ENCODE results near the gene GPR87. TPM values are rescaled to one million over a fixed set of nuclear protein-coding genes. Genes with fewer than 3 reads are reported as not detected.

The GPR87 gene
- polyA plus RNA-seq, 3 donors, result 0.15 TPM; not detected in 2

GRCh38 chr3:151350656-151351055 lies 34.0 kb upstream of the GPR87 start:
- WGBS (ENCODE audit: insufficient coverage), result no CpG with 5 or more reads among the region's 1 CpG
- H3K79me2 ChIP-seq (ENCODE audit: insufficient read depth, low read length), result peaks cover 4% of the 10 kb centered on the region
- no peaks in the 10 kb centered on the region for H4K20me1 ChIP-seq (ENCODE audit: insufficient read depth, low read length)
- H3K4me1 ChIP-seq (ENCODE audit: control insufficient read depth in 1 of 2, insufficient read depth in 2 of 2, low read length in 2 of 2), result peaks cover 71 to 82% of the 10 kb centered on the region in 2 donors
- H3K4me1 Mint-ChIP-seq, result peaks cover 67% of the 10 kb centered on the region
- H3K4me3 ChIP-seq (replicated peaks in 1 of 3; ENCODE audit: low read depth in 2 of 3, low read length in 3 of 3), result peak overlapping the region in 2 of 3 experiments; percentile 8 to 67
- peak overlapping the region; percentile 63 to 96 (median 88) for H3K27ac Mint-ChIP-seq
- no peak for TF ChIP-seq CTCF (IDR thresholded peaks at IDR 0.05)
- intact Hi-C loops (cut with micrococcal nuclease), result no loop called here
- no peaks in the 10 kb centered on the region for H3K9me3 ChIP-seq (replicated peaks in 1 of 2; ENCODE audit: control insufficient read depth in 1 of 2, insufficient read depth in 1 of 2, low read length in 2 of 2)
- H3K27me3 ChIP-seq (ENCODE audit: control insufficient read depth in 2 of 2, insufficient read depth in 2 of 2, low read length in 2 of 2), result no peaks in the 10 kb centered on the region
- H3K36me3 Mint-ChIP-seq, result no peaks in the 10 kb centered on the region
- no peak overlapping the region for H3K4me3 Mint-ChIP-seq
- no peaks in the 10 kb centered on the region for H3K27me3 Mint-ChIP-seq (ENCODE audit: low read depth in 3 of 3)
- H3K9me3 Mint-ChIP-seq, result no peaks in the 10 kb centered on the region
- no peaks in the 10 kb centered on the region for H3K36me3 ChIP-seq (replicated peaks in 1 of 2; ENCODE audit: control insufficient read depth in 1 of 2, insufficient read depth in 2 of 2, low read length in 2 of 2)
- DNase-seq, result peak in 2 of 3 donors; percentile 39 to 62
- H3K9ac ChIP-seq (ENCODE audit: insufficient read depth, low read length, poor library complexity, severe bottlenecking), result no peak overlapping the region
- H2AFZ ChIP-seq (ENCODE audit: insufficient read depth, low read depth, low read length, poor library complexity, severe bottlenecking), result no peak overlapping the region
- H3K27ac ChIP-seq (ENCODE audit: low read depth in 1 of 2, low read length in 2 of 2), result peak overlapping the region in 1 of 2 donors; percentile 77
- H3K4me2 ChIP-seq (replicated peaks; ENCODE audit: extremely low read depth, low read length, poor library complexity, severe bottlenecking), result peak overlapping the region; percentile 76

DNA sequence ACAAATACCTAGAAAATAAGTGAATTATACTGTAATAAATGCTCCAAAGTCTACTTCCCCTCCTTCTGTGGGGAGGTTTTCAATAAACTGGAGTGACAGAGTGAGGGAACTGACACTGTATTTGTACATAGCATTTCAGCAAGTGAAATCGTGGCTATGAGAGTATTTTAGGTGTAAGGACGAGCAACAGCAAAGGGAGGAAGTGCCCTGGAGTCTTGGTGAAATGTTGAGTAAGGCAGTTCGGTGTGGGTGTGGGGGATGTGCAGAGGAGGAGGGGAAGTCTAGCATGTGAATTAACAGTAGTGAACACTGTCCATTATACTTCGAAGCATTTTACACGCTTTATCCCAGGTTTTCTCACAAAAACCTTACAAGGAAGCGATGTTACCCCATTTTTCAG lies 30.8 kb upstream of the GPR87 start:
- H3K4me3 ChIP-seq (replicated peaks in 1 of 3; ENCODE audit: low read depth in 2 of 3, low read length in 3 of 3), result peak overlapping the region in 2 of 3 experiments; percentile 12 to 60
- H3K9ac ChIP-seq (ENCODE audit: insufficient read depth, low read length, poor library complexity, severe bottlenecking), result no peak overlapping the region
- Mint-ChIP-seq H3K4me3 (peak overlapping the region; percentile 8 to 79), H3K27ac (peak overlapping the region; percentile 90 to 97 (median 94)), H3K9me3 (no peaks in the 10 kb centered on the region), H3K4me1 (peaks cover 66% of the 10 kb centered on the region), H3K36me3 (no peaks in the 10 kb centered on the region), H3K27me3 (ENCODE audit: low read depth in 3 of 3) (no peaks in the 10 kb centered on the region)
- intact Hi-C loops (cut with micrococcal nuclease), result loop anchor here in 1 of 2 donors (5.0 kb wide), 1 partner anchor 40 kb away; no protein-coding TSS in a partner anchor
- H3K79me2 ChIP-seq (ENCODE audit: insufficient read depth, low read length), result peaks cover 4% of the 10 kb centered on the region
- H3K9me3 ChIP-seq (replicated peaks in 1 of 2; ENCODE audit: control insufficient read depth in 1 of 2, insufficient read depth in 1 of 2, low read length in 2 of 2), result no peaks in the 10 kb centered on the region
- peak overlapping the region; percentile 79 for H3K4me2 ChIP-seq (replicated peaks; ENCODE audit: extremely low read depth, low read length, poor library complexity, severe bottlenecking)
- DNase-seq, result peak; percentile 82 to 88 (median 86)
- H3K4me1 ChIP-seq (ENCODE audit: control insufficient read depth in 1 of 2, insufficient read depth in 2 of 2, low read length in 2 of 2), result peaks cover 72 to 78% of the 10 kb centered on the region in 2 donors
- TF ChIP-seq CTCF (IDR thresholded peaks at IDR 0.05), result no peak
- no peaks in the 10 kb centered on the region for H4K20me1 ChIP-seq (ENCODE audit: insufficient read depth, low read length)
- H3K27ac ChIP-seq (ENCODE audit: low read depth in 1 of 2, low read length in 2 of 2), result peak overlapping the region; percentile 46 to 78
- no peaks in the 10 kb centered on the region for H3K36me3 ChIP-seq (replicated peaks in 1 of 2; ENCODE audit: control insufficient read depth in 1 of 2, insufficient read depth in 2 of 2, low read length in 2 of 2)
- no peak overlapping the region for H2AFZ ChIP-seq (ENCODE audit: insufficient read depth, low read depth, low read length, poor library complexity, severe bottlenecking)
- 0% methylated on average over 3 of the region's 6 CpGs for WGBS (ENCODE audit: insufficient coverage)
- no peaks in the 10 kb centered on the region for H3K27me3 ChIP-seq (ENCODE audit: control insufficient read depth in 2 of 2, insufficient read depth in 2 of 2, low read length in 2 of 2)
